ENCODE measurements around the gene FAM174C.
"Not testable (repeated sequence)": the region's sequence is repeated elsewhere in the genome, so short reads cannot be mapped to it uniquely, and the experiment has no call there.

FAM174C gene

GRCh38 chr19:1300744-1301490 lies 25.6 kb downstream of the FAM174C start:
- DNase-seq = no peak

GRCh38 chr19:1302533-1303239 lies 27.4 kb downstream of the FAM174C start:
- no peak for DNase-seq

DNA sequence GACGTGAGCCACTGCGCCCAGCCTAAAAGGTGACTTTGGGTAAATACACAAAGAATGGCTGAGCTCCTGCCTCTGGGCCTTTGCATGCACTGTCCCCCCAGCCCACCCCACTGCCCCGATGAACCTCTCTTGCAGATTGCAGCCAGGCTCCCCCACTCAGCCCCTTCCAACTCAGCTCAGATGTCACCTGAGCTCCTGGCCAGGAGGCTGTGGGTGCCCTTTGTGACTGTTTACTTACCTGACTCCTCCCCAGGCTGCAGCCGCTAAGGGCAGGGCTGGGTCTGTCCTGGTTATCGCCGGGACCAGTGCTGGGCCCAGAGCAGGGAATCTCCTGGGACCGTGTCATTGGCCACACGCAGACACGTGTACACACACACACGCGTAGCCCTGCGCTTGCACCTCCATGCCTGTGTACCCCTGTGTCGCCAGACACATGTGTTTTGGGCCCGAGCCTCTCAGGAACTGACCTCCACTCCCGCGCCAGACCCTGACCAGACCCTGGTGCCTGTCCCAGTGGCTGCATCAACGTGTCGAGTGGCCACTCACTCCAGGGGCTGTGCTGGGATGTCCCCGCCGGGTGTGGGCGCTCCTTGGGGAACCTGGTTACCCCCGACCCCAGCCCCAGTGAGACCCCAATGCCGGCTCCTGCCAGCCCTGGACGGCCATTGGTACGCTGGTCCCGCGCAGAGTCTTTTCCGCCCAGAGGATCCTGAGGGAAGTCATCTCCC lies 29.0 kb downstream of the FAM174C start:
- DNase-seq = no peak

- DNase-seq = not testable (repeated sequence)
Observed at GRCh38 chr19:1305354-1305753, 30.0 kb downstream of the FAM174C start.

- no peak for DNase-seq
Observed at GRCh38 chr19:1307320-1307719, 32.0 kb downstream of the FAM174C start.

DNA sequence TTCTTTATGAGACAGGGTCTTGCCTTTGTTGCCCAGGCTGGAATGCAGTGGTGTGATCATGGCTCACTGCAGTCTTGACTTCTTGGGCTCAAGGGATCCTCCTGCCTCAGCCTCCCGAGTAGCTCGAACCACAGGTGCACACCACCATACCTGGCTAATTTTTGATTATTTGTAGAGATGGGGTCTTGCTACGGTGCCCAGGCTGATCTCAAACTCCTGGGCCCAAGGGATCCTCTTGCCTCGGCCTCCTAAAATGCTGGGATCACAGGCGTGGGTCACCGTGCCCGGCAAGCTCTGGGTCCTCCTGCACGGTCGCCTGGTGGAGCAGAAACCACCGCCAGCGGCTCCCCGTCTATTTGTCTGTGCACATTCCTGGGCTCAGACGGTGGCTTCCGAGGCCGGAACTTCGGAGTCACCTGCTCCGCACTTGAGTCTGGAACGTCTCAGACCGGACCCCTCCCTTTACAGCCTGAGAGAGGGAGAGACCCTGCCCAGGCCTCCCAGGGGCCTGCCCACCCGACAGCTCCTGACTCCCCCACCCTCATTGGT lies 32.5 kb downstream of the FAM174C start:
- no peak for DNase-seq

- no peak for DNase-seq
Observed at GRCh38 chr19:1308718-1309117, 33.4 kb downstream of the FAM174C start.

GRCh38 chr19:1309977-1310852 lies 34.9 kb downstream of the FAM174C start:
- no peak for DNase-seq

DNA sequence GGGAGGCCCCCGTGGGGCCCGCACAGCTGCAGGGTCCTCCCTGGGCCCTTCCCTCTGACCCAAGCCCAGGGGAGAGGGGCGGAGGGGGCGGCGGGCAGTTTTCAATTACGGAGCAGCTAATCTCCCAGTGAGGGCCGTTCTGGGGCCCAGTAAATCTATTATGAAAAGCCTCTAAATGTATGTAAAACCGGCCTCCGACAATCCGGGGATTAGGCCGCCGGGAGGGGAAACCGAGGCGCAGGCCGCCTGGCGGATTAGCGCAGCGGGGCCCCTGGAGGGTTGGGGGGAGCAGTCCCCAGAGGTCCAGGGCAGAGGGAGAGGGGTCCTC lies 35.5 kb downstream of the FAM174C start:
- no peak for DNase-seq

GRCh38 chr19:1311543-1312091 lies 36.3 kb downstream of the FAM174C start:
- no peak for DNase-seq

GRCh38 chr19:1312767-1313694 lies 37.7 kb downstream of the FAM174C start:
- DNase-seq = no peak

GRCh38 chr19:1313695-1314613 lies 38.6 kb downstream of the FAM174C start:
- DNase-seq = no peak

- no peak for DNase-seq
Observed at GRCh38 chr19:1315470-1316166, 40.3 kb downstream of the FAM174C start.

GRCh38 chr19:1316466-1316865 lies 41.1 kb downstream of the FAM174C start:
- DNase-seq = no peak

DNA sequence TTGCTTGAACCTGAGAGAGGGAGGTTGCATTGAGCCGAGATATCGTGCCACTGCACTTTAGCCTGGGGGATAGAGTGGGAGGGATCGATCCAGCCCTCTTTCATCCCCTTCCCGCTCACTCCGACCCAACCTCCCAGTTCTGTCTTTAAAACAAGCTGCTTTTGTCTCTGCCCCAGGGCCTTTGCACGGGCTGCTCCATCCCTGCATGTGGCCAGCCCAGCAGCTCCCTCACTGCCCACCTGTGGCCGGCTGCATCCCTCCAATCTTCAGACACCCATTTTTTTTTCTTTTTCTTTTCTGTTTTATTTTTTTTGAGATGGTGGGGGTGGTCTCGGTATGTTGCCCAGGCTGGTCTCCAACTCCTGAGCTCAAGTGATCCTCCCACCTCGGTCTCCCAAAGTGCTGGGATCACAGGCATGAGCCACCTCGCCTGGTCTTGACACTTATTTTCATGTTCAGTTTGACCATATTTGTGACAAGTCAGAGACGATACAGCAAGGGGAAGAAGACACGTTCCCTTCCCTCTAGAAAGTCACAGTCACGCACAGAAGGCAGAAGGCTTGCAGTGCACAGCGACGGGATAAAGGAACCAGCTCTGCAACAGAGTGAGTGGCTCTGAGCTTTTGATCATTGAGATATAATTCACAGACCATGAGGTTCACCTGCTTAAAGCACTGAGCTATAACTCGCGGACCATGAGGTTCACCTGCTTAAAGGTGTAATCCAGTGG lies 42.1 kb downstream of the FAM174C start:
- DNase-seq = no peak

GRCh38 chr19:1318678-1319471 lies 43.5 kb downstream of the FAM174C start:
- no peak for DNase-seq

- DNase-seq = not testable (repeated sequence)
Observed at GRCh38 chr19:1320282-1320650, 44.9 kb downstream of the FAM174C start.
